Activated CD4-positive, alpha-beta T cell treated with anti-CD3 and anti-CD28 coated beads for 48 hours (primary cell): Measurements from ENCODE around the gene ADCY3.

Experiments
- DNase-seq: peaks from one replicate; pipeline ENCODE4 v3.0.0-alpha.2; 2020

Gene ADCY3

DNA sequence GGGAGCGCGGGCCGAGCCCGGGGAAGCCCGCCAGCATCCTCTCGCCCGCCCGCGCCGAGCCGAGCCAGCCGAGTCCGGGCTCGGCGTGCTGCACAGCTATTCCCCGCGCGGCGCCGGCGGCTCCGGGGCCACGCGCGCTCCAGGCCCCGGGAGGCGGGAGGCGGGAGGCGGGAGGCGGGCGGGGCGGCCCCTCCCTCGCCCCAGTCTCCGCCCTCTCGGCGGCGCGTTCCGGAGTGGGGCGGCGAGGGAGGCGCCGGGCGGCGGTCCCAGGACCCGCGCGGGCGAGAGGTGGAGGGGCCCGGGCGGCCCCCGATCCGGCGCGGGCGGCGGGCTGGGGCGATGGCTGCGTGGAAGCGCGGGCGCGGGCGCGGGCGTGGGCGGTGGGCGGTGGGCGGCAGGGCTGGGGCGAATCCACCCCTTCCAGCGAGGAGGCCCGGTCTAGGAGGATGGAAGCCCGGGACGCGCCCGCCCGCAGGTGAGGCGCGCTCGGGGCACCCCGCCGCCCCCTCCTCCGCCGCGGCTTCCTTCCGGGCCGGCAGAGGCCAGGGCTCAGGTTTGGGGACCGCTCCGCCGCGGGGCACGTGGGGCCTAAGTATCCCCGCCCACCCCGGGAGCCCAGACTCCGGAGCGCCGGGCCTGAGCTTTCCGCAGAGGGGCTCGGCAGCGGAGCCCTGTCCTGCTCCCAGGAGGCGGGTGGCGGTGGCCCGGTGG, at the start of gene ADCY3:
Gene ADCY3 (minus strand): TSS at position 140 of the 711 bp plus-strand sequence. CDS start 1,250 bp downstream, outside the sequence.
- DNase-seq: peak; percentile 78

DNA sequence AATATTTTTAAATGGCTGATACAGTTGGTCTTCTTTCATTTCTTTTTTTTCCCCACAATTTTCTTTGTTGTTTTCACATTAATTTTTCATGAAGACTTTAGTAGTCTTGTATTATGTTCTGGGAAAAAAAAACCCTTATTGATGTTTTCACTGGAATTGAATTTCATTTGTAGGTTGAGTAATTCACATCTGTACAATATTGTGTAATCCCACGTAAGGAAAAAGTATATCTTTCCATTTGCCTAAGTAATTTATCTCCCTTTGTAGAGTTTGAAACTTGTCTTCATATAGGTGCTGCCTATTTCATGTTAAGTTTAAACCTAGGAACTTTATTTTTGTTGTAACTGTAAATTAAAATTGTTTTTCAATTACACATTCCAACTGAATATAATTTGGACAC, 49.7 kb upstream of the ADCY3 start:
- DNase-seq: no peak

DNA sequence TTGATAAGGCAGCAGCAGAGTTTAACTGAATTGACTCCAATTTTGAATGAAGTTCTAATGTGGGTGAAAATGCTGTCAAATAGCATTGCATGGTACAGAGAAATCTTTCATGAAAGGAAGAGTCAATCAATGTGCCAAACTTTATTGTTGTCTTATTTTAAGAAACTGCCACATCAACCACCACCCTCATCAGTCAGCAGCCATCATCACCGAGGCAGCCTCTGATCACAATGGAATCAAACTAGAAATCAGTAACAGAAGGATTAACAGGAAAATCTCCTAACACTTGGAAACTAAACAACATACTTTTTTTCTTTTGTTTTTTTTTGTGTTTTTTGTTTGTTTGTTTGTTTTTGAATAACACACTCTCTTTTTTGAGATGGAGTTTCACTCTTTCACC, 41.9 kb upstream of the ADCY3 start:
- DNase-seq: no peak

DNA sequence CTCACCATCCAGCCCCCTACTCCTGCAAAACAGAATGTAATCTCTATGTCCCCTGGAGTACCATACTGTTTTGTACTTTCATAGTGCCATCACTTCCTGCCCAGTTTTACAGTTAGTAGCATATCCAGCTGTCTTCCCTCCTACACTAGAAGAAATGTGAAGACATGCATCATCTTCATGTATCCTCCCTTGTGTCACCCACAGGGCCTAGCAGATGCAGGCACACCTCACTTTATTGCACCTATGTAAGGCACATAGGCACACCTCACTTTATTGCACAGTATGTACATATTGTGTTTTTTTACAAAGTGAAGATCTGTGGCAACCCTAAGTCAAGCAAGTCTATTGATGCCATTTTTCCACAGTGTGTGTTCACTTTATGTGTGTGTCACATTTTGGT, 39.7 kb upstream of the ADCY3 start:
- DNase-seq: no peak

DNA sequence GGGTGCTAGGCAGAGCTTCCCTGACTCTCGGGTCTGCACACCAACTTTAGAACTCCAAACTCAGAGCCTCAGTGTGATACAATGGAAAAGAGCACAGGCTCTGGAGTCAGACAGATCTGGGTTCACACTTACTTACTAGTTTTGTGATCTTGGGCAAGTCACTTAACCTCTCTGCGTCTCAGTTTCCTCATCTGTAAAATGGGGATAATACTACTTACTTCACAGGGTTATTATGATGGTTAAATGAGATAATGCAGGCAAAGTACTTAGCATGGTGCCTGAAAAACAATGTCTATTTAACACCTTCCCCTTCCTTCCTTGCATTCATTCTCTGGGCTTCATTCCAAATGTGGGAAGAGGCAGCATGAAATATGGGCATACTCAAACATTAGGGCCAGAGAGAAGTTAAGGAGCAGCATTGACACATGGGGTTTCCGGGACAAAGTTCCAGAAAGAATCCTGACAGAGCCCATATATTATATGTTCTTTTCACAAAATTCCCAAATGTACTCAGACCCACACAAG, 38.4 kb upstream of the ADCY3 start:
- DNase-seq: no peak

DNA sequence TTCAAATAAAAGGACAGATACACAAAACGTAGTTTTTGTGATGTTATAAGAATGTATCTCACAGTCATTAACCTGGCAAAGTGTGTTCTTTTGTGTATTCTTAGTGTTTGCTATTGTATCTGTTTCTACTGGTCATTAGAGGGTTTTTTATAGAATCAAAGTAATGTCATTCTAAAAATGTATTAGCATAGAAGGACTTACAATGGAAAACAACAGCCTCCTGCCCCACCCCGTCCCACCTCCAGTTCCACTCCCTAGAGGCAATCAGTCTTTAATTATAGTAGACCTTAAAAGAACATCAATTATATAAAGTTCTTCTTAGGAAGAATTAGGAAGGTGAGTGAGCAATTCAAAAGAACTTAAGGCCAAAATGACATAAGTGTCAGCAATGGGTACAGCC, 37.9 kb upstream of the ADCY3 start:
- DNase-seq: no peak

DNA sequence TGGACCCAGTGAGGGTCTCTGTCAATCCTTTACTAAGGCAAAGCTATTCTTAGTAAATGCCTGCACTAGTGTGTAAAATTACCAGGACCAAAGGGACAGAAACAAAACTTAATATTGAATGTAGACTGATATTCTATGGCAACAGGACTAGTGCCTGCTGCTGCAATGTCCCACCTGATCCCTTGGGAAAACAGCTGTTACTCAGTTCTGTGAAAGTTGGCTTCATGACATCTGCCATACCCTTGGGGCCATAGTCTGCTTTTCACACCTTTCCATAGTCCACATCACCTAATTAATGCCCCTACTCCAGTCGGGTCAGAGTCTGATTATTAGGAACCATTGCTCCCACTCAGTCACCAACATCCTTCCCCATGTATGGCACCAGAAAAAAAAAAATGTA, 37.2 kb upstream of the ADCY3 start:
- no peak for DNase-seq

DNA sequence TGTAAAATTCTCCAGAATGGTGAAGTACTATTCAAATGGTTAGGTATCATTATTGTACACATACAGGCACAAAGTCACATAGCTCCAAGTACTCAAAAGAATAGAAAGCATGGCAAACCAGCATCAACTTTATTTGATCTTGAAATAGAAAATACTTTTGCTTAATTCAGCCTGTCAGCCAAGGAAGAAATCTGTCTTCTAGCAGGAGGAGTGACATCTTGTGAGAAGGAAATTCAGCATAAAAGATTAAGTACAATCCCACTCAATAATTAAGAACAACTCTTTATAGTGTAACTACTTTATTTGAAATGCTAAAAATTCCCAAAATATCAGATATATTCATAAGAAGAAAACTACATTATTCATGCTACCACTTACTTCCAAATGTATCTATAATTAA, 35.9 kb upstream of the ADCY3 start:
- no peak for DNase-seq

DNA sequence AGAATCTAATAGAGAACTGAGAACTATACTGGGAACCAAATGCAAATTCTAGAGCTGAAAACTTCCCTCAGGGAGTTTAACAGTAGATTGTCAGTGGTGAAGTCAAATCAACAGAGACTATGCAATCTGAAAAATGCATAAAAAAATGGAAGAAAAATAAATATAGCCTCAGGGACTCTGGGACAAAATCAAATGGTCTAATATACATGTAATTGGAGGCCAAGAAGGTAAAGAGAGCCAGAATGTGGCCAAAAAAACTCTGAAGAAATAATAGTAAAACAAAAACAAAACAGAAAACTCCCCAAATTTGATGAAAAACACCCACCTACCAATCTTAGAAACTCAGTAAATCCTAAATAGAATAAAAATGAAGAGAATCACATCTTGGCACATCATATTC, 35.2 kb upstream of the ADCY3 start:
- DNase-seq: no peak

DNA sequence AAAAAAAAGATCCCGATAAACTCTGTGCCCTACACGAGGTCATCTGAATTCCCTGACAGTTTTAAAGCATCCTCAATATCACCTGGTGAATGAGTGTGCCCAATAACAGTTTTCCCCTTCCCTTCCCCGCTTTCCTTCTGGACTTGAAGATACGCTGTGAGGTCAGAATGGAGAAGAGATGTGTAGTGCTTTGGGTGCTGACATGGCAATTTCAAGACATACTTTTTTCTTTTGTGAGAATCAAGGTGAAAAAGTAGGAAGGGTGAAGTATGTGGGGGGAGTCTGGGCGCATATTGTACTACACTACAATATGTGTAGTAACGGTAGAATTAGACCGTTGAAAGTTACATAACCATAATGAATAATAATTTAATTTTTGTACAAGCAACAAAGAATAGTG, 30.1 kb upstream of the ADCY3 start:
- DNase-seq: no peak

DNA sequence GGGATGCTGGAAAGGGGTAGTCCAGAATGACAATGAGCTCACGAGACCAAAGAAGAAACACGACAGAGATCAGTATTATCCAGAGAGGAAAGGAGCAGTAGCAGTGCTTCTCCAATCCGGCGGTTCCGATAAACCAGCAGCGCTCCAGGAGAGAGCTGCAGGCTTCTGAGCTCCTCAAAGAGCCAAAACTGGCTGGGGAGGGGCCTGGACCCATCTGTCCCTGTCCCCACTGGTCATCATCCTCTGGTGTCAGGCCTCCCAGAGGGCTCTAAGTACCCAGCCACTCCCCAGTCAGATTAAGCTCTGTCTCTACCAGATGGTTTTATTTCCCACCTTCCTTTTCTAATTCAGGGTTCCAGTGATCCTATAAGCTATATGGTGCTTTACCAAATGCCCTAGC, 28.5 kb upstream of the ADCY3 start:
- no peak for DNase-seq

DNA sequence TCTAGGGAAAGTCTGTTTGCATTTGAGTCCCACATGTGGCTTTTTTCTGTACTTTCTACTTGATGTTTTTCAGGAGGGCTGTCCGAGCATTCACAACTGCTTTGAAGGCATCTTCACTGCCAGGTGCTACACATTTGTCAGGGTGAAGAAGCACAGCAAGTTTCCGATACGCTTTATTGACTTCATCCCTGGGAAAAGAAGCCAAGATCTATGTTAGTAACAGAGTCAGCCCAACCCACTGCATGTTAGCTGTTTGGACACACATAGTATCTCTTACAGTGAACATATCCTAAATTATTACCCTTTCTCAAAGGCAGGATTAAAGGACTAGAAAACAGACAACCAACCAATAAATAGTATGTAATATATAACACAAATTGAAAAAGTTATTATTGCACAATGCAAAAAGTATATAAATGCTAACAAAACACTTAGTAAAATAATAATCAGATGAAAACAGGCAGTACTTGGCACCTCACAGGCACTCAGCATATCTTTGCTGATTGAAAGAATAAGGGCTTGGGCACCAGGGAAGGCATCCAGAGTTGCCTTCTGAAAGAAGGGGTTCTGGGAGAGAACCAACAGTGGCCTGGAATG, 27.6 kb upstream of the ADCY3 start:
- no peak for DNase-seq

DNA sequence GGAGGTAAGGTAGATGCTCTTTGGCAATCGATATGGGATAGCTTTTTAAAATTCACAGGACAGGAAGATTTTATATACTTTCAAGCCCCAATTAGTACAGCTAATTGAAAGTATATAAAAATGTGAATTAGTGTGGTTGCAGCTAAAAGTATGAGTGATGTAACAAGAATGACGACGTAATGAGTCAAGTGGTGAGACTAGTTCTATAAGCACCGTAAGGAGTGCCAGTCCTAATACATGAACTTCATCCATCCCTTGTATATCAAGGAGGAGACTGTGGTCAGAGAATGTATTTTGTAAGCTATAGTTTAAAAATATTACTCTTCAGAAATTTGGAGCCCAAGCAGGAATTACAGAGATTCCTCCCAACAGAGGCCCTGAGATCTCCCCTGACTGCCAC, 25.9 kb upstream of the ADCY3 start:
- DNase-seq: no peak

DNA sequence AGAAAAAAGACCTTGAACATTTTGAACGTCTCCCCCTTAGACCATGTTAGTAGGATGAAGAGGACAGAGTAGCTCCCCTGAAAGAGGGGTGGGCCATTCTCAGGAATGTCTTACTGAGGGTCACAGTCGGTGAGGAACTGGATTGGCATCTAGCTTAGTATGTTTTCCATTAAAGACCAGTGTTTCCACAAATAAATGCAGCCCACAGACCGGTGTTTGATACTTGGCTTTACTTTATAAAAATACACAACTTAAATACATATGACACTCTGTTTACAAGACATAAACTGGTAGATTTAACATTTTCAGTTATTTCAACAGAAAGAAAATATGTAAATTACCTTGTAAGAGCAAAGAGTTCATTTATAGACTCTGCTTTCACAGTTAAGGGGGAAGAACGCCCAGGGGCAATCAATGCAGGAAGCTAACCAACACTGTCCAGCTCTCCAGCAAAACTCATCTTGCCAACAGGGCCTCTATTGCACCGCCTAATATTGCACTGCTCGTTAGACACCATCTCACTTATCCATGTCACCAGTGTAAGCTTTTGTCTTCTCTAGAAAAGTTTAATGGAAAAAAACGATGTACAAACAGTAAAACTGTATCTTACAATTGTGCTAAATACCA, 23.5 kb upstream of the ADCY3 start:
- no peak for DNase-seq

DNA sequence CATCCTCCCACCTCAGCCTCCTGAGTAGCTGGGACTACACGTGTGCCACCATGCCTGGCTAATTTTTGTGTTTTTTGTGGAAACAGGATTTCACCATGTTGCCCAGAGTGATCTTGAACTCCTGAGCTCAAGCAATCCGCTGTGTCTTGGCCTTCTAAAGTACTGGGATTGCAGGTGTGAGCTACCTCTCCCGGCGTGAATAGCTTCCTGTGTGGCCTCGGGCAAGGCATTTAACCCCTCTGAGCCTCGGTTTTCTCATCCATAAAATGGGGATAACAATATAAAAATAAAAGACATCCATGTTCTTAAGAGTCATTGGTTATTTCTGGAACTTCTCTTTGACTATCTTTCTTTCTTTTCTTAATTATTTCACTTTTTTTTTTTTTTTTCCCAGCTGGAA, 19.3 kb upstream of the ADCY3 start:
- DNase-seq: no peak

DNA sequence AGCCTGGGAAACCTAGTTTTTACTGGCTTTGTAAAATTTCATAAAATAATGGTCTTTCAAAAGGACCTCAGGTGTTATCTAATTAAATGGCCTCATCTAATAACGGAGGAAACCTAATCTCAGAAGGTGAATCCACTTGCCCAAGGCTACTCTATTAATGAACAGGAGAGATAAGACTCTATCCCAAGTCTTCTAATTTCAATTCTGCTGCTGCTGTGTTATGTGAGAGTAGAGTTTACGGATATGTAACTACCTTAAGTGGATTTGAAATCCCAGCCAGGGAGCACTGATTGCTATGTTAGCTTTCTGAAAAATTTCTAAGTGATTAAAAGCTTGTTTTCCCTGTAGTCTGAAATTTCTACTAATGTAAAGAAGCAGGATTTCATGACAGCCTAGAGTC, 17.2 kb upstream of the ADCY3 start:
- no peak for DNase-seq

DNA sequence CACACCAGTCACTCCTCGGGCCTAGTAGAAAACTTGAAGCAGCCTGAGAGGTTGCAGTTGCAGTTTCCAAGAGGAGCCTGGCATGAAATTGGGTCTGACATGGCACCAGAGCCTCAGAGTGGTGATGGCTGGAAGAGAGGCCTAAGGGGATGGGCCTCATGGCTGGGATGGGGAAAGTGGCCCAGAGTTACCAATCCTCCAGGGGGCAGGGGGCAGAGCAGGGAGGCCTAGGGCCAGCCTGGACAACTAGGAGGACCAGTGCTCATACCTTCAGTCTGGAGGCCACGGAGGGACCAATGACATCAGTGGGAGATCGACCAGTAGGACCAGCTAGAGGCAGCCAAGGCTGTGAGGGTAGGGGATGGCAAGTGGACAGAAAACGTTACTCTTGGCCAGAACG, 15.1 kb upstream of the ADCY3 start:
- no peak for DNase-seq

DNA sequence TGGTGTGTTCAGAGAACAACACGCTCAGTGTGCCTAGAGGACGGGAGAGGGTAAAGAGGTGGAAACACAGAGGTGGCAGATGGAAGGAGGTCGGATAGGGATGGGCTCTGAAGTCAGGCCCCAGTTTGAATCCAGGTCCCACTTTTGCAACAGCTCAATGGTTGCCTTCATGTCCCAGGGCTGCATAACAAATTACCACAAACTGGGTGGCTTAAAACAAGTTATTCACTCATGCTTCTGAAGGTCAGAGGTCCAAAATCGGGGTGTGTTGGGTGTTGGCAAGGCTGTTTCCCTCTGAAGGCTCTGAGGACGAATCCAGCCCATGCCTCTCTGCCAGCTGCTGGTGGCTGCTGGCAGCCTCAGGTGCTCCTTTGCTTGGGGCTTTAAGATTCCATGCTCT, 12.7 kb upstream of the ADCY3 start:
- no peak for DNase-seq

DNA sequence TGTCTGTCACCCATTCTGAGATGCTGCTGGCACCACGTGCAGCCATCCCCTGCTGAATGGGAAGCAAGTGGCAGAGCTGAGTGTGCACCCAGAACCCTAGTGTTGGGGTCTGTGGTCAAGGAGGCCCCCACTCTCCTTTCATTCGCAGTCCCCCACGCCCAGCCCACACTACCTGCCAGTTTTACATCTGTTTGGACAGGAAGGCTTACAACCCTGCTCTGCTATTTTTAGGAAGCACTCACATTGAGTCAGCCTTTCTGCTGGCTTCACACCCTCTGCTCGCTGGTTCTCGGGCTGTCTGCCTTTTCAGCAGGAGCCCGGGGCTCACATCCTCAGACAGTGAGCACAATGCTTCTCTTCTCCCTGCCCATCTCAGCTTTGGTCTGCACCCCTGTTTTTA, 10.7 kb upstream of the ADCY3 start:
- DNase-seq: no peak

DNA sequence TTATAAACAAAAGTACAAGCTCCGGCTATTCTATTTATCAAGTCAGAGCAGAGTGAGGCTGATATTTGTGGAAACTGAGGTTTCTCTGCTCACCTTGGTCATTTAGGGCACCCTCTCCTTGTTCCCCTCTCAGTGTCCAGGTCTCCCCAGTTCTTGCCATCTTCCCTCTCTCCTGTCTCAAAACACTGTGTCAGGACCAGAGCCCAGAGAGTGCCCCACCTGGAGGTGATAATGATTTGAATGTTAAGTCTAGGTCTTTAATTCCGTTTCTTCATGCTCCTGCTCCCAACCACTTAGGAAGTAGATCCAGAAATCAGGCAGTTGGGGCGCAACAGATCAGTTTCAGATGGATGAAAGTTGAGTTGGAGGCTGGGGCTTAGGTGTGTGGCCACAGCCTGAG, 9.2 kb upstream of the ADCY3 start:
- DNase-seq: no peak

DNA sequence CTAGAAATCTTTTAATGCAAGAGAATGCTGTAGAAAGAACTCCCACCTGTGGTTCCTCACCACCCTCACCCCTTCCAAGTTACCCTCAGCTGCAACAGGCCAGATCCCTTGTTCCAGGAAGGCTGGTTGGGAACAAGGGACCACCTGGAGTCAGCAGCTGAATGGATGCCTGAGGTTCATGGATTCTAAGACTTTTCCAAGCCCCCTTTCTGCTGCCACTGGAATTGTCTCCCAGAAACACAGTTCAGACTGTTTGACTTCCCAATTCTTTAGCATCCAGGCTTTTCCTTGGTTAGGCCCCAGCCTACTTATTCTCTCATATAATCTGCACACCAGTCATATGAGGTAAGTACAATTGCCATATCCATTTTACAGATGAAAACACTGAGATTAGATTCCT, 8.0 kb upstream of the ADCY3 start:
- DNase-seq: no peak

DNA sequence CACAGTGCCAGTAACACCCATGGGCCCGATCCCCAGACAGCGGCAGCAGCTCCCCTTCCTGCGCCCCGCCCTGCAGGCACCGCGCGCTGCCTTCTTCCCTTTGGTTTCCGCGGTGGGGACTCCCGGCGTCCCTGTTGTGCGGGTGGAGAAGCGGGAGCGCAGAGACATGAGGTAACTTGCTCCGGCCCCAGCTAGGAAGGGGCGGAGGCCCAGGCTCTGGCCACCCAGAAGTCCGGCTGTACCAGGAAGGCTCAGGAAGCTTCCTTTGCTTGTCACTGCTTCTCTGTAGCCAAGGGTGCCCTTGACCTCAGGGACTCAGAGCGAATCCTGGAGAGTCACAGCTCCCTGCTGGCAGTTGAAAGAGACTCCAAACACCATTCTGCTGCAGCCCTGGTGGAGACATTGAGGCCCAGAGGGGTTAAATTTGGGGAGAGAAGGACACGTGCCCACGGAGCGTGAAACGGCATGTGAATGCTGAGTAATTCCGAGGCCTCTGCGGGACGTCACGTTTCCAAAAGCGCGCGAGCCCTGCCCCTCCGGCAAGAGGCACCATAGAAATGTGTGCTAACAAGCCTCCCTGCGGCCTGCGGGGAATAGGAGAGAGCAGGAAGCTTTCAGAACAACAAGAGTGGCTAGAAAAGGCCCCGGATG, 6.7 kb upstream of the ADCY3 start:
- peak; percentile 73 for DNase-seq

DNA sequence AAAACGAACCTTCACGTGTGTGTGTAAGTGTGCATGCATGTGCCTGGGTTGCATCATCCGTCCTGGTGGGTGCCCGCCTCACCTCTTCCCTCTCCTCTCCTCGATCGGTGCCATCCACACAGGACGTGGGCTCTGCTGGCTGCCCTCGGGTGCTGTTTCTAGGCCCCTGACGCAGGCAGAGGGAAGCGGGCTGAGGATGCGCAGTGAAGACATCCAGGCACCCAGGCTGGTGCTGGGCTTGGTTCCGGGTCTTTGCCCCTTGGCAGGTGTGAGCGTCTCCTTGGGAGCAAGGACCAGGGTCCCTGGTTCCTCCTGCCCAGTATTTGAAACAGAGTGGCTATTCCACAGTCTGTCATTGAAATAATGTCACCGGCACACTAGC, 6.2 kb upstream of the ADCY3 start:
- no peak for DNase-seq

DNA sequence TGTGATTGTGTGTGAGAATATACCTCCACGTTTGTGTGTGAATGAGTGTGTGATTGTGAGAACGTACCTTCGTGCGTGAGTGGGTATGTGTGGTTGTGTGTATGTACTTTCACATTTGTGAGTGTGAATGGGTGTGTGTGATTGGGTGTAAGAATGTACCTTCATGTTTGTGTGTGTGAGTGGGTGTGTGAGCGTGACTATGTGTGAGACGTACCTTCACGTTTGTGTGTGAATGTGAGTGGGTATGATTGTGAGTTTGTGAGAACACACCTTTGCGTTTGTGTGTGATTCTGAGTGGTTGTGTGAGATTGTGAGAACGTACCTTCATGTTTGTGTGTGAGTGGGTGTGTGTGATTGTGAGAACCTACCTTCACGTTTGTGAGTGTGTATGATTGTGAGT, 5.8 kb upstream of the ADCY3 start:
- no peak for DNase-seq
